ENCODE data around the gene BNC1.
"Not testable (repeated sequence)": the region's sequence is repeated elsewhere in the genome, so short reads cannot be mapped to it uniquely, and the experiment has no call there.

BNC1 gene

GRCh38 chr15:83293201-83293600 is 8.7 kb upstream of the BNC1 start:
- DNase-seq (ENCODE audit: low read depth in 2 of 2), result no peak

- DNase-seq (ENCODE audit: low read depth in 2 of 2), result no peak
These were observed 7.9 kb upstream of the BNC1 start for GRCh38 chr15:83292317-83292716.

- no peak for DNase-seq (ENCODE audit: low read depth in 2 of 2)
These were observed 5.8 kb upstream of the BNC1 start for GRCh38 chr15:83290236-83290635.

- DNase-seq (ENCODE audit: low read depth in 2 of 2), result no peak
These were observed 4.7 kb upstream of the BNC1 start for GRCh38 chr15:83289160-83289559.

GRCh38 chr15:83288381-83288801 is 3.9 kb upstream of the BNC1 start:
- no peak for DNase-seq (ENCODE audit: low read depth in 2 of 2)

GRCh38 chr15:83287541-83288027 is 3.1 kb upstream of the BNC1 start:
- DNase-seq (ENCODE audit: low read depth in 2 of 2), result no peak

GRCh38 chr15:83285979-83286553 is 1.6 kb upstream of the BNC1 start:
- DNase-seq (ENCODE audit: low read depth in 2 of 2), result no peak

GRCh38 chr15:83285284-83285978 is 967 bp upstream of the BNC1 start:
- no peak for DNase-seq (ENCODE audit: low read depth in 2 of 2)

GRCh38 chr15:83283813-83284558 is 478 bp downstream of the BNC1 start:
- DNase-seq (ENCODE audit: low read depth in 2 of 2), result no peak

- DNase-seq (ENCODE audit: low read depth in 2 of 2), result no peak
These were observed 1.2 kb downstream of the BNC1 start for GRCh38 chr15:83283138-83283812.

- no peak for DNase-seq (ENCODE audit: low read depth in 2 of 2)
These were observed 1.7 kb downstream of the BNC1 start for GRCh38 chr15:83282776-83283137.

- DNase-seq (ENCODE audit: low read depth in 2 of 2), result no peak
These were observed 2.3 kb downstream of the BNC1 start for GRCh38 chr15:83282141-83282540.

- DNase-seq (ENCODE audit: low read depth in 2 of 2), result no peak
These were observed 6.3 kb downstream of the BNC1 start for GRCh38 chr15:83278191-83278590.

GRCh38 chr15:83276661-83277060 is 7.8 kb downstream of the BNC1 start:
- DNase-seq (ENCODE audit: low read depth in 2 of 2), result no peak

- DNase-seq (ENCODE audit: low read depth in 2 of 2), result no peak
These were observed 9.1 kb downstream of the BNC1 start for GRCh38 chr15:83275412-83275811.

GRCh38 chr15:83270176-83270575 is 14.3 kb downstream of the BNC1 start:
- DNase-seq (ENCODE audit: low read depth in 2 of 2), result no peak

GRCh38 chr15:83268147-83268546 is 16.3 kb downstream of the BNC1 start:
- DNase-seq (ENCODE audit: low read depth in 2 of 2), result no peak

- no peak for DNase-seq (ENCODE audit: low read depth in 2 of 2)
These were observed 21.7 kb downstream of the BNC1 start for GRCh38 chr15:83262594-83263315.

GRCh38 chr15:83262181-83262580 is 22.3 kb downstream of the BNC1 start:
- DNase-seq (ENCODE audit: low read depth in 2 of 2), result not testable (repeated sequence)

GRCh38 chr15:83250781-83251180 is 33.7 kb downstream of the BNC1 start:
- DNase-seq (ENCODE audit: low read depth in 2 of 2), result no peak

- DNase-seq (ENCODE audit: low read depth in 2 of 2), result no peak
These were observed 35.5 kb downstream of the BNC1 start for GRCh38 chr15:83249030-83249343.

Data from stimulated activated CD8-positive, alpha-beta memory T cell treated with anti-CD3 and anti-CD28 coated beads, Interleukin-2, amount 100 ng/mL, for 1 hour (primary cell).